IMR-90 (cell line): Measurements from ENCODE around the gene TAL1. TPM values are rescaled to one million over a fixed set of nuclear protein-coding genes. Genes with fewer than 3 reads are reported as not detected.

Source experiments
- ATAC-seq: fragments of 200-7000 bp; cut with Tn5 transposase; 2 replicates; pipeline ENCODE4 v1.9.1; 2020; ENCODE audit warnings: low read depth, mild to moderate bottlenecking, moderate library complexity
- BruUV-seq: library from RNA; stranded (reverse); fragments of 400-500 nt; replicated peaks from 2 replicates; lab custom pipeline; 2021; lab: Mats Ljungman, UMichigan
- CTCF ChIA-PET: fragments of 300-600 bp; formaldehyde crosslinking; extraction: SDS; loops from one replicate; lab custom pipeline; 2021; ENCODE audit warnings: antibody characterized with exemption; lab: Yijun Ruan, JAX
- POLR2A ChIA-PET: fragments of 300-600 bp; sonication (Branson Sonifier 250); formaldehyde crosslinking; loops from one replicate; lab custom pipeline; 2022; ENCODE audit warnings: antibody characterized with exemption; ENCODE audit not compliant: unreplicated experiment; lab: Charles Lee
- DNase-seq: peaks from one replicate; pipeline ENCODE4 v3.0.0; 2013
- H2AFZ ChIP-seq: replicated peaks from 2 replicates; pipeline ENCODE3; 2013; ENCODE audit warnings: low read length, mild to moderate bottlenecking; ENCODE audit not compliant: poor library complexity
- H2AK5ac ChIP-seq: 2 replicates; pipeline ENCODE4 v1.6.1; 2013; ENCODE audit warnings: low read depth, low read length, inconsistent platforms
- H2AK9ac ChIP-seq: replicated peaks from 2 replicates; pipeline ENCODE3; 2013; ENCODE audit warnings: mild to moderate bottlenecking, low read depth, low read length, moderate library complexity; ENCODE audit not compliant: poor library complexity
- H2BK120ac ChIP-seq: 2 replicates; pipeline ENCODE4 v1.6.1; 2013; ENCODE audit warnings: low read depth, low read length, inconsistent platforms
- H2BK15ac ChIP-seq: 3 replicates; pipeline ENCODE4 v1.6.1; 2013; ENCODE audit warnings: low read depth, low read length, inconsistent platforms
- H2BK20ac ChIP-seq: 2 replicates; pipeline ENCODE4 v1.6.1; 2013; ENCODE audit warnings: low read depth, mild to moderate bottlenecking, inconsistent platforms, low read length, moderate library complexity
- H2BK5ac ChIP-seq: 2 replicates; pipeline ENCODE4 v1.6.1; 2013; ENCODE audit warnings: mild to moderate bottlenecking, low read depth, low read length, inconsistent platforms; ENCODE audit not compliant: poor library complexity, severe bottlenecking
- H3K14ac ChIP-seq: replicated peaks from 2 replicates; pipeline ENCODE4 v1.6.1; 2013; ENCODE audit warnings: low read depth, low read length, inconsistent platforms
- H3K18ac ChIP-seq: 2 replicates; pipeline ENCODE4 v1.6.1; 2013; ENCODE audit warnings: low read depth, low read length, control low read depth
- H3K23ac ChIP-seq: 2 replicates; pipeline ENCODE4 v1.6.1; 2013; ENCODE audit warnings: low read depth, low read length, inconsistent platforms
- H3K27ac ChIP-seq: 2 replicates; pipeline ENCODE4 v1.5.1; 2013; ENCODE audit warnings: mild to moderate bottlenecking, control low read depth, low read length; ENCODE audit not compliant: insufficient read depth
- H3K27me3 ChIP-seq: 2 replicates; pipeline ENCODE4 v1.6.1; 2013; ENCODE audit warnings: low read length; ENCODE audit not compliant: control insufficient read depth, insufficient read depth
- H3K36me3 ChIP-seq: 2 replicates; pipeline ENCODE4 v1.6.1; 2013; ENCODE audit warnings: low read length, mixed read lengths; ENCODE audit not compliant: control insufficient read depth, insufficient read depth
- H3K4ac ChIP-seq: 2 replicates; pipeline ENCODE4 v1.6.1; 2013; ENCODE audit warnings: low read depth, low read length, inconsistent platforms
- H3K4me1 ChIP-seq: 2 replicates; pipeline ENCODE4 v1.6.1; 2013; ENCODE audit warnings: low read length, mixed read lengths; ENCODE audit not compliant: control insufficient read depth, insufficient read depth
- H3K4me2 ChIP-seq: 2 replicates; pipeline ENCODE4 v1.6.1; 2013; ENCODE audit warnings: low read depth, mild to moderate bottlenecking, control low read depth, low read length, moderate library complexity
- H3K4me3 ChIP-seq: 2 replicates; pipeline ENCODE4 v1.5.1; 2013; ENCODE audit warnings: low read depth, mild to moderate bottlenecking, control low read depth, low read length, moderate library complexity; ENCODE audit not compliant: insufficient read depth
- H3K56ac ChIP-seq: 2 replicates; pipeline ENCODE4 v1.6.1; 2013; ENCODE audit warnings: low read length, inconsistent platforms; ENCODE audit not compliant: insufficient read depth; ENCODE audit errors: extremely low read depth
- H3K79me1 ChIP-seq, 2 experiments: 2 replicates each; pipeline ENCODE4 v1.6.1; 2013; ENCODE audit warnings: low read length in 2 of 2, inconsistent platforms in 1 of 2, low read depth in 1 of 2
- H3K9ac ChIP-seq: 2 replicates; pipeline ENCODE4 v1.6.1; 2013; ENCODE audit warnings: low read depth, low read length, control low read depth
- H3K9me1 ChIP-seq: 2 replicates; pipeline ENCODE4 v1.6.1; 2013; ENCODE audit warnings: low read length, inconsistent platforms; ENCODE audit not compliant: insufficient read depth
- H3K9me3 ChIP-seq: 2 replicates; pipeline ENCODE4 v1.6.1; 2013; ENCODE audit warnings: low read length; ENCODE audit not compliant: control insufficient read depth, insufficient read depth
- H4K20me1 ChIP-seq: 2 replicates; pipeline ENCODE4 v1.6.1; 2013; ENCODE audit warnings: low read length, inconsistent platforms; ENCODE audit not compliant: insufficient read depth
- H4K5ac ChIP-seq: 2 replicates; pipeline ENCODE4 v1.6.1; 2013; ENCODE audit warnings: mild to moderate bottlenecking, low read depth, low read length, control low read depth
- H4K8ac ChIP-seq, 2 experiments: 2 replicates each; pipeline ENCODE4 v1.6.1; 2013; ENCODE audit warnings: low read depth in 2 of 2, low read length in 2 of 2, control low read depth in 1 of 2, inconsistent platforms in 1 of 2
- H4K91ac ChIP-seq: 2 replicates; pipeline ENCODE4 v1.6.1; 2013; ENCODE audit warnings: low read depth, low read length, inconsistent platforms; ENCODE audit not compliant: insufficient read depth
- BHLHE40 ChIP-seq: fragments of 150-350 bp; IDR thresholded peaks from 2 replicates; pipeline ENCODE4 v1.6.1; 2016; ENCODE audit warnings: mild to moderate bottlenecking, low read depth, low read length
- CEBPB ChIP-seq: IDR thresholded peaks from 2 replicates; pipeline ENCODE4 v1.6.1; 2012; ENCODE audit warnings: low read depth, low read length, improper control_type of control experiment
- CHD1 ChIP-seq: IDR thresholded peaks from 2 replicates; pipeline ENCODE4 v1.6.1; 2012; ENCODE audit warnings: low read depth, low read length, improper control_type of control experiment
- FOS ChIP-seq: fragments of 150-350 bp; IDR thresholded peaks from 2 replicates; pipeline ENCODE4 v1.6.1; 2016; ENCODE audit warnings: low read depth, low read length
- MAFK ChIP-seq: IDR thresholded peaks from 2 replicates; pipeline ENCODE4 v1.6.1; 2012; ENCODE audit warnings: low read depth, low read length, improper control_type of control experiment
- MAZ ChIP-seq: IDR thresholded peaks from 2 replicates; pipeline ENCODE4 v1.6.1; 2012; ENCODE audit warnings: low read depth, mild to moderate bottlenecking, low read length, improper control_type of control experiment, moderate library complexity, borderline replicate concordance
- MXI1 ChIP-seq: IDR thresholded peaks from 2 replicates; pipeline ENCODE4 v1.6.1; 2012; ENCODE audit warnings: low read depth, mild to moderate bottlenecking, low read length, moderate library complexity, borderline replicate concordance
- NFE2L2 ChIP-seq: fragments of 150-350 bp; IDR thresholded peaks from 2 replicates; pipeline ENCODE4 v1.6.1; 2016; ENCODE audit warnings: low read depth, mild to moderate bottlenecking, low read length
- POLR2A ChIP-seq: IDR thresholded peaks from 2 replicates; pipeline ENCODE4 v1.6.1; 2012; ENCODE audit warnings: mild to moderate bottlenecking, low read depth, low read length
- RAD21 ChIP-seq: IDR thresholded peaks from 2 replicates; pipeline ENCODE4 v1.6.1; 2012; ENCODE audit warnings: low read length, improper control_type of control experiment
- RCOR1 ChIP-seq: IDR thresholded peaks from 2 replicates; pipeline ENCODE4 v1.6.1; 2012; ENCODE audit warnings: mild to moderate bottlenecking, low read length, improper control_type of control experiment; ENCODE audit not compliant: insufficient replicate concordance
- RFX5 ChIP-seq: IDR thresholded peaks from 2 replicates; pipeline ENCODE4 v1.8.0; 2012; ENCODE audit warnings: low read depth, mild to moderate bottlenecking, low read length, moderate library complexity
- SMC3 ChIP-seq: fragments of 150-350 bp; IDR thresholded peaks from 2 replicates; pipeline ENCODE4 v1.6.1; 2016; ENCODE audit warnings: low read depth, mild to moderate bottlenecking, antibody characterized with exemption, low read length, moderate library complexity
- dilution Hi-C: fragments of 300-500 bp; cut with HindIII; formaldehyde crosslinking; loops from one replicate; pipeline ENCODE4 v1.14.3; 2018; ENCODE audit warnings: low sequenced_read_pairs; ENCODE audit not compliant: unreplicated experiment
- in situ Hi-C: fragments of 300-500 bp; cut with MboI; formaldehyde crosslinking; loops from 3 replicates; pipeline ENCODE4 v1.14.3; 2019; ENCODE audit warnings: low sequenced_read_pairs, inconsistent platforms, mixed read lengths
- intact Hi-C: fragments of 100-400 bp; cut with micrococcal nuclease; formaldehyde crosslinking; loops from 2 replicates; pipeline ENCODE4 v1.10.0; 2022
- polyA plus RNA-seq, 3 experiments: library from polyadenylated mRNA; depleted of rRNA; stranded (reverse); fragments of >200 nt; gene quantifications; 2 replicates each; pipeline ENCODE4 v1.2.3, GENCODE V29; 2012; ENCODE audit warnings: low replicate concordance in 1 of 3
- total RNA-seq: library from RNA; depleted of rRNA; stranded (reverse); fragments of >200 nt; gene quantifications from 2 replicates; pipeline ENCODE4 v1.2.3, GENCODE V29; 2012
- TF ChIP-seq, protein P1 (sequence below): fragments of 150-350 bp; IDR thresholded peaks from 2 replicates; pipeline ENCODE4 v1.6.1; 2017; ENCODE audit warnings: mild to moderate bottlenecking, antibody characterized with exemption, low read length, low read depth
- TF ChIP-seq, protein P2 (sequence below): fragments of 150-350 bp; IDR thresholded peaks from 2 replicates; pipeline ENCODE4 v1.6.1; 2016; ENCODE audit warnings: low read depth, mild to moderate bottlenecking, low read length, moderate library complexity, borderline replicate concordance
- TF ChIP-seq, protein P3 (sequence below): conservative IDR thresholded peaks from 2 replicates; pipeline ENCODE4 v1.5.1; 2012; ENCODE audit warnings: mild to moderate bottlenecking, low read depth, low read length, improper control_type of control experiment

Gene TAL1
- total and polyA plus RNA-seq, 2 of the 4 experiments (the other 2 are of a cell fraction), result not detected

DNA sequence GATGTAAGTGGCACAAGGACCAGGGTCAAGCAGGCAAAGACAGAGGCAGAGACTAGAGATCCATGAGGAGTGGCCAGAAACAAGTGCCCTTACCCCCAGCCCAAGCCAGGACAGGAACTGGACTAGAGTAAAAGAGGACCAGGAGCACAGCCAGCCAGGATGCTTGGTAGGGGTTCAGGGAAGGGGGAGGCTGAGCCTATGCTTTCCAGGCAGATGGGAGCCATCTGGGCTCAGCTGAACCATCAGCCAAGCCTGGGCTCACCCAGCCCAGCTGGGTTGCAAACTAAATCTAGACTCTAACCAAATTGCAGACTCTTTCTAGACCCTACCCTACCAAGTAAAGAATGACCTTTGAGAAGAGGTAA is 57.4 kb downstream of the TAL1 start:
- Histone ChIP-seq H3K18ac (no peak overlapping the region), H2AK9ac (no peak overlapping the region), H4K20me1 (no peaks in the 10 kb centered on the region), H4K8ac (no peak overlapping the region), H3K79me1 (no peaks in the 10 kb centered on the region), H4K91ac (no peak overlapping the region), H3K23ac (no peak overlapping the region), H3K14ac (no peak overlapping the region), H3K4me3 (no peak overlapping the region), H2BK5ac (no peak overlapping the region), H3K4ac (no peak overlapping the region), H2AK5ac (no peak overlapping the region), H3K9me3 (no peaks in the 10 kb centered on the region), H2AFZ (no peak overlapping the region), H3K9me1 (no peaks in the 10 kb centered on the region), H3K4me1 (no peaks in the 10 kb centered on the region), H3K27me3 (no peaks in the 10 kb centered on the region), H2BK120ac (no peak overlapping the region), H4K5ac (no peak overlapping the region), H3K9ac (no peak overlapping the region), H3K36me3 (no peaks in the 10 kb centered on the region), H3K4me2 (no peak overlapping the region), H3K56ac (no peak overlapping the region), H3K27ac (no peak overlapping the region), H2BK20ac (no peak overlapping the region), H2BK15ac (no peak overlapping the region)
- no peak for TF ChIP-seq FOS
- no peak for TF ChIP-seq CEBPB
- TF ChIP-seq RFX5, result no peak
- no peak for TF ChIP-seq MAZ
- no peak for TF ChIP-seq MAFK
- no peak for TF ChIP-seq CHD1
- TF ChIP-seq, protein P1, sequence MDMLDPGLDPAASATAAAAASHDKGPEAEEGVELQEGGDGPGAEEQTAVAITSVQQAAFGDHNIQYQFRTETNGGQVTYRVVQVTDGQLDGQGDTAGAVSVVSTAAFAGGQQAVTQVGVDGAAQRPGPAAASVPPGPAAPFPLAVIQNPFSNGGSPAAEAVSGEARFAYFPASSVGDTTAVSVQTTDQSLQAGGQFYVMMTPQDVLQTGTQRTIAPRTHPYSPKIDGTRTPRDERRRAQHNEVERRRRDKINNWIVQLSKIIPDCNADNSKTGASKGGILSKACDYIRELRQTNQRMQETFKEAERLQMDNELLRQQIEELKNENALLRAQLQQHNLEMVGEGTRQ, result no peak
- no peak for TF ChIP-seq SMC3
- TF ChIP-seq, protein P2, sequence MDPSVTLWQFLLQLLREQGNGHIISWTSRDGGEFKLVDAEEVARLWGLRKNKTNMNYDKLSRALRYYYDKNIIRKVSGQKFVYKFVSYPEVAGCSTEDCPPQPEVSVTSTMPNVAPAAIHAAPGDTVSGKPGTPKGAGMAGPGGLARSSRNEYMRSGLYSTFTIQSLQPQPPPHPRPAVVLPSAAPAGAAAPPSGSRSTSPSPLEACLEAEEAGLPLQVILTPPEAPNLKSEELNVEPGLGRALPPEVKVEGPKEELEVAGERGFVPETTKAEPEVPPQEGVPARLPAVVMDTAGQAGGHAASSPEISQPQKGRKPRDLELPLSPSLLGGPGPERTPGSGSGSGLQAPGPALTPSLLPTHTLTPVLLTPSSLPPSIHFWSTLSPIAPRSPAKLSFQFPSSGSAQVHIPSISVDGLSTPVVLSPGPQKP, result no peak
- TF ChIP-seq RCOR1, result no peak
- no peak for TF ChIP-seq POLR2A
- no peak for TF ChIP-seq BHLHE40
- TF ChIP-seq, protein P3, sequence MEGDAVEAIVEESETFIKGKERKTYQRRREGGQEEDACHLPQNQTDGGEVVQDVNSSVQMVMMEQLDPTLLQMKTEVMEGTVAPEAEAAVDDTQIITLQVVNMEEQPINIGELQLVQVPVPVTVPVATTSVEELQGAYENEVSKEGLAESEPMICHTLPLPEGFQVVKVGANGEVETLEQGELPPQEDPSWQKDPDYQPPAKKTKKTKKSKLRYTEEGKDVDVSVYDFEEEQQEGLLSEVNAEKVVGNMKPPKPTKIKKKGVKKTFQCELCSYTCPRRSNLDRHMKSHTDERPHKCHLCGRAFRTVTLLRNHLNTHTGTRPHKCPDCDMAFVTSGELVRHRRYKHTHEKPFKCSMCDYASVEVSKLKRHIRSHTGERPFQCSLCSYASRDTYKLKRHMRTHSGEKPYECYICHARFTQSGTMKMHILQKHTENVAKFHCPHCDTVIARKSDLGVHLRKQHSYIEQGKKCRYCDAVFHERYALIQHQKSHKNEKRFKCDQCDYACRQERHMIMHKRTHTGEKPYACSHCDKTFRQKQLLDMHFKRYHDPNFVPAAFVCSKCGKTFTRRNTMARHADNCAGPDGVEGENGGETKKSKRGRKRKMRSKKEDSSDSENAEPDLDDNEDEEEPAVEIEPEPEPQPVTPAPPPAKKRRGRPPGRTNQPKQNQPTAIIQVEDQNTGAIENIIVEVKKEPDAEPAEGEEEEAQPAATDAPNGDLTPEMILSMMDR, result no peak
- no peak for TF ChIP-seq NFE2L2
- no peak for TF ChIP-seq MXI1
- no peak for TF ChIP-seq RAD21
- ChIA-PET POLR2A (interaction anchor here (0.5 kb wide), 1 partner anchor 32 kb away, joined by 6 read pairs; no protein-coding TSS in a partner anchor), CTCF (interaction anchor here (1.1 kb wide), 1 partner anchor 104 kb away, joined by 3 read pairs; no protein-coding TSS in a partner anchor)
- BruUV-seq, result no TSS peak
- in situ Hi-C loops (no loop called here), dilution Hi-C loops (no loop called here), intact Hi-C loops (loop anchor here (1.0 to 10.0 kb wide), 6 partner anchors 158 to 1320 kb away; partner anchors contain the start of gene CMPK1)
- DNase-seq (no peak), ATAC-seq (no peak)
